Left lung (tissue), 10 donors: ENCODE measurements around the gene OPA3. TPM values are rescaled to one million over a fixed set of nuclear protein-coding genes. Genes with fewer than 3 reads are reported as not detected.

Experiments used
- ATAC-seq: fragments of 200-7000 bp; cut with Tn5 transposase; one replicate; pipeline ENCODE4 v1.9.1; 2020; ENCODE audit warnings: moderate library complexity
- DNase-seq, 4 donors: peaks; one replicate each; pipeline ENCODE4 v3.0.0-alpha.2; 2013 to 2020
- H3K27ac ChIP-seq, 2 donors: fragments of 200-600 bp; sonication (generic) in 1 of 2; one replicate each; pipeline versions ENCODE4 v1.5.0 to v1.8.0; 2020 to 2021
- H3K27me3 ChIP-seq, 2 donors: fragments of 200-600 bp; sonication (generic) in 1 of 2; one replicate each; pipeline versions ENCODE4 v1.5.0 to v1.8.0; 2020 to 2021
- H3K36me3 ChIP-seq, 2 donors: fragments of 200-600 bp; sonication (generic) in 1 of 2; one replicate each; pipeline versions ENCODE4 v1.5.0 to v1.8.0; 2020 to 2021
- H3K4me1 ChIP-seq, 2 donors: fragments of 200-600 bp; one replicate each; pipeline ENCODE4 v1.8.0; 2021
- H3K4me3 ChIP-seq, 2 donors: fragments of 200-600 bp; sonication (generic) in 1 of 2; one replicate each; pipeline versions ENCODE4 v1.5.0 to v1.8.0; 2020 to 2021; ENCODE audit warnings: mild to moderate bottlenecking in 1 of 2
- H3K9me3 ChIP-seq, 2 donors: fragments of 200-600 bp; sonication (generic) in 1 of 2; one replicate each; pipeline versions ENCODE4 v1.5.0 to v1.8.0; 2020 to 2021
- intact Hi-C, 2 donors: fragments of 100-400 bp; cut with DNase I; formaldehyde crosslinking; loops; one replicate each; pipeline versions ENCODE4 v1.11.2 to v1.14.2; 2022
- polyA plus RNA-seq, 6 donors: library from polyadenylated mRNA; unstranded; fragments of 120-200 nt; gene quantifications; one replicate each; pipeline ENCODE4 v1.2.1, GENCODE V29; 2013; ENCODE audit not compliant: insufficient read length in 6 of 6
- total RNA-seq, 2 donors: library from RNA; stranded (reverse); fragmentation: NEBNext Ultra II Directional; extraction: Animal tissue kit (Norgen Biotek cat#: 25700); gene quantifications; one replicate each; pipeline ENCODE4 v1.2.1, GENCODE V29; 2021
- TF ChIP-seq, protein P1 (sequence below), 2 donors: fragments of 200-600 bp; sonication (generic) in 1 of 2; IDR thresholded peaks; one replicate each; pipeline versions ENCODE4 v1.5.0 to v1.8.0; 2021; ENCODE audit warnings: antibody characterized with exemption in 2 of 2
- donor health status: DM: no; HTN: yes; CAD: no.
- donor health status: DM: no; HTN: no; CAD: no.

Gene OPA3
- total and polyA plus RNA-seq, 8 donors = 4.8 to 17.9 (median 7.2) TPM

DNA sequence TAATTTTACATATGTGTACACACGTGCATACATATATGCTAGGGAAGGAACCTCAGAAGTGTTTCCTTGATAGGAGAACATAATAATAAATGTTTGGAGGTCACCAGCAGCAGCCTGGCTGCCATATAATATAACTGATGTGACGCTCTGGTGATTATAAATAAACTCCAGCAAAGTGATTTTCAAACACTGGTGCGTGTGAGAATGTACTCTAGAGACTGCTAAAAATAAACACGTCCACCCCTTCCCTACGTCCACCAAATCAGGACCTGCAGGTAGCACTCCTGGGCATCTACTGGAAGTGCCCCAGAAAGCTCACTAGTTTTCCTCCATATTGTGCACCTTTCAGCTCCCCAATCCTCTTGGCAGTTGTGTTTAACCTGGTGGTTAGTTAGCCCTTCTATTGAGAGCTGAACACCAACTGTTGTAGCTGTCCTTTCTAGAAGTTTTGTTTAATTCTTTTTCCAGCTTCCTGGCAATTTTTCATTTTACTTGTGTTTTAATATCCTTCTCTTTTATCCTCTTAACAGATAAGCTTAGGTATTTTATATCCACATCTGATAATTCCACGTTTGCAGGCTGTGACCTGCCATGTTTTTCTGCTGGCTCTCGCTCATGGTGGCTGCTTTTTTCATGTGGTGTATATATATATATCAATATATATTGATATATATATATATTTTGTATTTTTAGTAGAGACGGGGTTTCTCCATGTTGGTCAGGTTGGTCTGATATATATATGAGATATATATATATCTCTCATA is 13.0 kb downstream of the OPA3 start:
- TF ChIP-seq, protein P1, sequence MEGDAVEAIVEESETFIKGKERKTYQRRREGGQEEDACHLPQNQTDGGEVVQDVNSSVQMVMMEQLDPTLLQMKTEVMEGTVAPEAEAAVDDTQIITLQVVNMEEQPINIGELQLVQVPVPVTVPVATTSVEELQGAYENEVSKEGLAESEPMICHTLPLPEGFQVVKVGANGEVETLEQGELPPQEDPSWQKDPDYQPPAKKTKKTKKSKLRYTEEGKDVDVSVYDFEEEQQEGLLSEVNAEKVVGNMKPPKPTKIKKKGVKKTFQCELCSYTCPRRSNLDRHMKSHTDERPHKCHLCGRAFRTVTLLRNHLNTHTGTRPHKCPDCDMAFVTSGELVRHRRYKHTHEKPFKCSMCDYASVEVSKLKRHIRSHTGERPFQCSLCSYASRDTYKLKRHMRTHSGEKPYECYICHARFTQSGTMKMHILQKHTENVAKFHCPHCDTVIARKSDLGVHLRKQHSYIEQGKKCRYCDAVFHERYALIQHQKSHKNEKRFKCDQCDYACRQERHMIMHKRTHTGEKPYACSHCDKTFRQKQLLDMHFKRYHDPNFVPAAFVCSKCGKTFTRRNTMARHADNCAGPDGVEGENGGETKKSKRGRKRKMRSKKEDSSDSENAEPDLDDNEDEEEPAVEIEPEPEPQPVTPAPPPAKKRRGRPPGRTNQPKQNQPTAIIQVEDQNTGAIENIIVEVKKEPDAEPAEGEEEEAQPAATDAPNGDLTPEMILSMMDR (IDR thresholded peaks at IDR 0.05) = no peak
- H3K9me3 ChIP-seq = no peaks in the 10 kb centered on the region
- no peak overlapping the region for H3K27ac ChIP-seq
- intact Hi-C loops = no loop called here
- H3K27me3 ChIP-seq = no peaks in the 10 kb centered on the region
- ATAC-seq (no peak), DNase-seq (no peak)
- H3K4me3 ChIP-seq = no peak overlapping the region
- peaks cover 1 to 15% of the 10 kb centered on the region in 2 donors for H3K4me1 ChIP-seq
- no peaks in the 10 kb centered on the region for H3K36me3 ChIP-seq

DNA sequence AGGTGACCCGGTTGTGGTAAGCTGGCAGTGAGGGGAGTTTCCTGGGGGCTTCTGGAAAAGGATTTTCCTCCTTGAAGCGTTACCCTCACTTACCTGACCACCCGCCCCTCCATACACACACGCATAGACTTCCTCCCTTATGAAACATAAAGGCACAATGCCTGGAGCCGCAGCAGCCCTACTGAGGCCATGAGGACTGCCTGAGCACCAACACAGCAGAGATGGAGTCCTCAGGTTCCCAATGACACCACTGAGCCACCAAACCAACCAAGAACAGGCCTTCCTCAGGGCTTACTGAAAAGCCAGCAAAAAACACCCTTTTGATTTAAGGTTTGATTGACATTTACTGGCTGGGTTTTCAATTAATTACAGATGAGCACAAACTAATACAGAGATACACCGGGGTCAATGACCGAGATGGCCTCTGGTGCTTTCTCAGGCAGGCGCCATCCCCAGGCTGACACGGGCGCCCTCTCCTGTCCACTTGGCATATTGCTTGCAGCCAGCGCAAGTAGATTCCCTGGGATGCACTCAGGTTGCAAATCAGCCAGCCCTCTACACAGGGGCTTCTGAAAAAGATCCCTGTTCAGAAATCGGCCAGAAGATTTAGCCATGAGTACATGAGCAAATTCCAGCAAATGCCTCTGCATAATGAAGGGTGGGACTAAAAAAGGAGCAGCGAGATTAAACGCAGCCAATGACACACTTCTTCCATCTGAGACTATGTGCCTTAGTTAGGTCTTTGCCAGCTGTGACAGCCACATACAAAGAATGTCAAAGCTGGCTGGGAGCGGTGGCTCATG is 14.8 kb downstream of the OPA3 start:
- Histone ChIP-seq H3K36me3 (no peaks in the 10 kb centered on the region), H3K9me3 (no peaks in the 10 kb centered on the region), H3K4me3 (no peak overlapping the region), H3K27me3 (no peaks in the 10 kb centered on the region), H3K4me1 (peaks cover 0 to 15% of the 10 kb centered on the region in 2 donors), H3K27ac (no peak overlapping the region)
- ATAC-seq (peak; percentile 87), DNase-seq (peak in 2 of 4 donors; percentile 50 to 89)
- intact Hi-C loops = no loop called here
- TF ChIP-seq, protein P1 (IDR thresholded peaks at IDR 0.05) = peak; percentile 45 to 74

DNA sequence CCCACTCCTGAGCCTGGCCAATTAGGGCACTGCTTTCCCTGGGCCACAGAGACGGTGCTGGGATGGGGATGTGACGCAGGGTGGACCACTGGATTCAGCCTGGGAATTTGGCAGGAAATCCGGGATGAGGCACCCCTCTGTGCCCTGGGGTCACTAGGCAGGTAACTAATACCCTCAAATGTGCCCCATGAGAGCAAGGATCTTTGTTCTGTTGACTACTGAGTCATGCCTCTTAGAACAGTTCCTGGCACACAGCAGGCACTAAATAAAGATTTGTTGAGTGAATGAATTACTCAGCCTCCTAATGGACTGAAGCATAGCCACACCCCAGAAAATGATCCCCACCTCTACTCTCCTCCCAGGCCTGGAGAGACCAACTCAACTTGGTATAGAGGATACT is 15.9 kb downstream of the OPA3 start:
- H3K4me3 ChIP-seq = no peak overlapping the region
- H3K4me1 ChIP-seq = peaks cover 0 to 15% of the 10 kb centered on the region in 2 donors
- H3K36me3 ChIP-seq = no peaks in the 10 kb centered on the region
- H3K27me3 ChIP-seq = no peaks in the 10 kb centered on the region
- H3K9me3 ChIP-seq = no peaks in the 10 kb centered on the region
- TF ChIP-seq, protein P1 (IDR thresholded peaks at IDR 0.05) = no peak
- H3K27ac ChIP-seq = no peak overlapping the region
- DNase-seq (peak in 1 of 4 donors; percentile 22), ATAC-seq (peak; percentile 91)
- intact Hi-C loops = no loop called here

GRCh38 chr19:45567609-45568008 is 17.0 kb downstream of the OPA3 start:
- Histone ChIP-seq H3K27ac (no peak overlapping the region), H3K4me3 (no peak overlapping the region), H3K27me3 (no peaks in the 10 kb centered on the region), H3K4me1 (peaks cover 0 to 15% of the 10 kb centered on the region in 2 donors), H3K9me3 (no peaks in the 10 kb centered on the region), H3K36me3 (no peaks in the 10 kb centered on the region)
- no peak for DNase-seq
- TF ChIP-seq, protein P1 (IDR thresholded peaks at IDR 0.05) = no peak
- intact Hi-C loops = no loop called here
- ATAC-seq = no peak

- no peaks in the 10 kb centered on the region for H3K27me3 ChIP-seq
- intact Hi-C loops = no loop called here
- no peak for ATAC-seq
- peak in 1 of 4 donors; percentile 15 for DNase-seq
- no peaks in the 10 kb centered on the region for H3K9me3 ChIP-seq
- H3K27ac ChIP-seq = no peak overlapping the region
- TF ChIP-seq, protein P1 (IDR thresholded peaks at IDR 0.05) = no peak
- no peaks in the 10 kb centered on the region for H3K36me3 ChIP-seq
- no peak overlapping the region for H3K4me3 ChIP-seq
- peaks cover 0 to 7% of the 10 kb centered on the region in 2 donors for H3K4me1 ChIP-seq
Measured at GRCh38 chr19:45564131-45564780, 20.3 kb downstream of the OPA3 start.
